Activated CD4-positive, alpha-beta T cell treated with anti-CD3 and anti-CD28 coated beads for 1 hour (primary cell): ENCODE measurements around the gene DDIT4.
"Not testable (repeated sequence)": the region's sequence is repeated elsewhere in the genome, so short reads cannot be mapped to it uniquely, and the experiment has no call there.

ENCODE experiments used
- DNase-seq: peaks from one replicate; pipeline ENCODE4 v3.0.0-alpha.2; 2020

DDIT4 gene

GRCh38 chr10:72297281-72297804 lies 23.6 kb downstream of the DDIT4 start:
- peak; percentile 92 for DNase-seq

GRCh38 chr10:72297805-72298591 lies 24.3 kb downstream of the DDIT4 start:
- DNase-seq = peak; percentile 84

GRCh38 chr10:72298592-72299519 lies 25.1 kb downstream of the DDIT4 start:
- no peak for DNase-seq

GRCh38 chr10:72303424-72304128 lies 29.9 kb downstream of the DDIT4 start:
- DNase-seq = no peak

GRCh38 chr10:72306215-72306760 lies 32.6 kb downstream of the DDIT4 start:
- DNase-seq = no peak

GRCh38 chr10:72307711-72308110 lies 34.0 kb downstream of the DDIT4 start:
- DNase-seq = not testable (repeated sequence)

- no peak for DNase-seq
Observed at GRCh38 chr10:72308320-72308987, 34.7 kb downstream of the DDIT4 start.

GRCh38 chr10:72309290-72310240 lies 35.8 kb downstream of the DDIT4 start:
- no peak for DNase-seq

GRCh38 chr10:72310241-72310633 lies 36.5 kb downstream of the DDIT4 start:
- no peak for DNase-seq

- no peak for DNase-seq
Observed at GRCh38 chr10:72310636-72311035, 36.9 kb downstream of the DDIT4 start.

- no peak for DNase-seq
Observed at GRCh38 chr10:72311667-72312066, 37.9 kb downstream of the DDIT4 start.

- no peak for DNase-seq
Observed at GRCh38 chr10:72312865-72313391, 39.2 kb downstream of the DDIT4 start.

- DNase-seq = no peak
Observed at GRCh38 chr10:72314263-72314662, 40.5 kb downstream of the DDIT4 start.

GRCh38 chr10:72315054-72315453 lies 41.3 kb downstream of the DDIT4 start:
- DNase-seq = no peak

GRCh38 chr10:72315611-72316385 lies 42.1 kb downstream of the DDIT4 start:
- no peak for DNase-seq

- DNase-seq = no peak
Observed at GRCh38 chr10:72316386-72316700, 42.6 kb downstream of the DDIT4 start.

- DNase-seq = no peak
Observed at GRCh38 chr10:72316748-72317435, 43.2 kb downstream of the DDIT4 start.

- no peak for DNase-seq
Observed at GRCh38 chr10:72318418-72319262, 44.9 kb downstream of the DDIT4 start.
